HEK293T (cell line): Measurements from ENCODE around the gene RAE1.

Source experiments
- ELF4 ChIP-seq: fragments of 450-650 bp; IDR thresholded peaks from 2 replicates; pipeline ENCODE4 v1.6.1; 2017; ENCODE audit warnings: antibody characterized with exemption
- FOXK2 ChIP-seq: fragments of 450-650 bp; IDR thresholded peaks from 2 replicates; pipeline ENCODE4 v1.6.1; 2016; ENCODE audit warnings: mild to moderate bottlenecking
- FOXM1 ChIP-seq: fragments of 450-650 bp; IDR thresholded peaks from 2 replicates; pipeline ENCODE4 v1.6.1; 2017; ENCODE audit warnings: mild to moderate bottlenecking, borderline replicate concordance
- HDGF ChIP-seq: fragments of 450-650 bp; IDR thresholded peaks from 2 replicates; pipeline ENCODE4 v1.6.1; 2017; ENCODE audit warnings: antibody characterized with exemption, borderline replicate concordance
- SP1 ChIP-seq: fragments of 450-650 bp; IDR thresholded peaks from 2 replicates; pipeline ENCODE4 v1.6.1; 2017
- SUZ12 ChIP-seq: fragments of 450-650 bp; IDR thresholded peaks from 2 replicates; pipeline ENCODE4 v1.6.1; 2016; ENCODE audit warnings: mild to moderate bottlenecking

DNA sequence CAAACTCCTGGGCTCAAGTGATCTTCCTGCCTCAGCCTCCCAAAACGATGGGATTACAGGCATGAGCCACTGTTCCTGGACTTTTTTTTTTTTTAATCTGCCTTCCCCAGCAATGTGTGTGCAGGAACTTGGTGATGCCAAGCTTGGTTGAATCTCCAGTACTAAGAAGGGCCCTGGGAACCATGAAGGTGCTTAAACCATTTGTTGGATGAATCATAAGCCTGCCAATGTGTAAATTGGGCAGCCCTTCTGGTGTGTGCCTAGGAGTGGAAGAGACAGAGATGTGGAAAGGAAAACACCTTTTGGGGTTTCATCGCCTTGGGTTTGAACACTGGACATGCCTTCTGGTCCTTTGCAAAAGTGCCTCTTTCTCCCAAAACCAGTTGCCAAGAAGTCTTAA, 28.6 kb upstream of the RAE1 start:
- no peak for TF ChIP-seq ELF4
- TF ChIP-seq FOXK2: no peak
- no peak for TF ChIP-seq FOXM1
- TF ChIP-seq SUZ12: no peak
- no peak for TF ChIP-seq HDGF
- TF ChIP-seq SP1: no peak
